IMR-90 (cell line): Measurements from ENCODE around the gene PTPRN2. TPM values are rescaled to one million over a fixed set of nuclear protein-coding genes. Genes with fewer than 3 reads are reported as not detected.

ENCODE experiments used
- ATAC-seq: fragments of 200-7000 bp; cut with Tn5 transposase; 2 replicates; pipeline ENCODE4 v1.9.1; 2020; ENCODE audit warnings: low read depth, mild to moderate bottlenecking, moderate library complexity
- BruUV-seq: library from RNA; stranded (reverse); fragments of 400-500 nt; replicated peaks from 2 replicates; lab custom pipeline; 2021; lab: Mats Ljungman, UMichigan
- CTCF ChIA-PET: fragments of 300-600 bp; formaldehyde crosslinking; extraction: SDS; loops from one replicate; lab custom pipeline; 2021; ENCODE audit warnings: antibody characterized with exemption; lab: Yijun Ruan, JAX
- POLR2A ChIA-PET: fragments of 300-600 bp; sonication (Branson Sonifier 250); formaldehyde crosslinking; loops from one replicate; lab custom pipeline; 2022; ENCODE audit warnings: antibody characterized with exemption; ENCODE audit not compliant: unreplicated experiment; lab: Charles Lee
- DNase-seq: peaks from one replicate; pipeline ENCODE4 v3.0.0; 2013
- H2AFZ ChIP-seq: replicated peaks from 2 replicates; pipeline ENCODE3; 2013; ENCODE audit warnings: low read length, mild to moderate bottlenecking; ENCODE audit not compliant: poor library complexity
- H2AK5ac ChIP-seq: 2 replicates; pipeline ENCODE4 v1.6.1; 2013; ENCODE audit warnings: low read depth, low read length, inconsistent platforms
- H2AK9ac ChIP-seq: replicated peaks from 2 replicates; pipeline ENCODE3; 2013; ENCODE audit warnings: mild to moderate bottlenecking, low read depth, low read length, moderate library complexity; ENCODE audit not compliant: poor library complexity
- H2BK120ac ChIP-seq: 2 replicates; pipeline ENCODE4 v1.6.1; 2013; ENCODE audit warnings: low read depth, low read length, inconsistent platforms
- H2BK15ac ChIP-seq: 3 replicates; pipeline ENCODE4 v1.6.1; 2013; ENCODE audit warnings: low read depth, low read length, inconsistent platforms
- H2BK20ac ChIP-seq: 2 replicates; pipeline ENCODE4 v1.6.1; 2013; ENCODE audit warnings: low read depth, mild to moderate bottlenecking, inconsistent platforms, low read length, moderate library complexity
- H2BK5ac ChIP-seq: 2 replicates; pipeline ENCODE4 v1.6.1; 2013; ENCODE audit warnings: mild to moderate bottlenecking, low read depth, low read length, inconsistent platforms; ENCODE audit not compliant: poor library complexity, severe bottlenecking
- H3K14ac ChIP-seq: replicated peaks from 2 replicates; pipeline ENCODE4 v1.6.1; 2013; ENCODE audit warnings: low read depth, low read length, inconsistent platforms
- H3K18ac ChIP-seq: 2 replicates; pipeline ENCODE4 v1.6.1; 2013; ENCODE audit warnings: low read depth, low read length, control low read depth
- H3K23ac ChIP-seq: 2 replicates; pipeline ENCODE4 v1.6.1; 2013; ENCODE audit warnings: low read depth, low read length, inconsistent platforms
- H3K27ac ChIP-seq: 2 replicates; pipeline ENCODE4 v1.5.1; 2013; ENCODE audit warnings: mild to moderate bottlenecking, control low read depth, low read length; ENCODE audit not compliant: insufficient read depth
- H3K27me3 ChIP-seq: 2 replicates; pipeline ENCODE4 v1.6.1; 2013; ENCODE audit warnings: low read length; ENCODE audit not compliant: control insufficient read depth, insufficient read depth
- H3K36me3 ChIP-seq: 2 replicates; pipeline ENCODE4 v1.6.1; 2013; ENCODE audit warnings: low read length, mixed read lengths; ENCODE audit not compliant: control insufficient read depth, insufficient read depth
- H3K4ac ChIP-seq: 2 replicates; pipeline ENCODE4 v1.6.1; 2013; ENCODE audit warnings: low read depth, low read length, inconsistent platforms
- H3K4me1 ChIP-seq: 2 replicates; pipeline ENCODE4 v1.6.1; 2013; ENCODE audit warnings: low read length, mixed read lengths; ENCODE audit not compliant: control insufficient read depth, insufficient read depth
- H3K4me2 ChIP-seq: 2 replicates; pipeline ENCODE4 v1.6.1; 2013; ENCODE audit warnings: low read depth, mild to moderate bottlenecking, control low read depth, low read length, moderate library complexity
- H3K4me3 ChIP-seq: 2 replicates; pipeline ENCODE4 v1.5.1; 2013; ENCODE audit warnings: low read depth, mild to moderate bottlenecking, control low read depth, low read length, moderate library complexity; ENCODE audit not compliant: insufficient read depth
- H3K56ac ChIP-seq: 2 replicates; pipeline ENCODE4 v1.6.1; 2013; ENCODE audit warnings: low read length, inconsistent platforms; ENCODE audit not compliant: insufficient read depth; ENCODE audit errors: extremely low read depth
- H3K79me1 ChIP-seq, 2 experiments: 2 replicates each; pipeline ENCODE4 v1.6.1; 2013; ENCODE audit warnings: low read length in 2 of 2, inconsistent platforms in 1 of 2, low read depth in 1 of 2
- H3K9ac ChIP-seq: 2 replicates; pipeline ENCODE4 v1.6.1; 2013; ENCODE audit warnings: low read depth, low read length, control low read depth
- H3K9me1 ChIP-seq: 2 replicates; pipeline ENCODE4 v1.6.1; 2013; ENCODE audit warnings: low read length, inconsistent platforms; ENCODE audit not compliant: insufficient read depth
- H3K9me3 ChIP-seq: 2 replicates; pipeline ENCODE4 v1.6.1; 2013; ENCODE audit warnings: low read length; ENCODE audit not compliant: control insufficient read depth, insufficient read depth
- H4K20me1 ChIP-seq: 2 replicates; pipeline ENCODE4 v1.6.1; 2013; ENCODE audit warnings: low read length, inconsistent platforms; ENCODE audit not compliant: insufficient read depth
- H4K5ac ChIP-seq: 2 replicates; pipeline ENCODE4 v1.6.1; 2013; ENCODE audit warnings: mild to moderate bottlenecking, low read depth, low read length, control low read depth
- H4K8ac ChIP-seq, 2 experiments: 2 replicates each; pipeline ENCODE4 v1.6.1; 2013; ENCODE audit warnings: low read depth in 2 of 2, low read length in 2 of 2, control low read depth in 1 of 2, inconsistent platforms in 1 of 2
- H4K91ac ChIP-seq: 2 replicates; pipeline ENCODE4 v1.6.1; 2013; ENCODE audit warnings: low read depth, low read length, inconsistent platforms; ENCODE audit not compliant: insufficient read depth
- BHLHE40 ChIP-seq: fragments of 150-350 bp; IDR thresholded peaks from 2 replicates; pipeline ENCODE4 v1.6.1; 2016; ENCODE audit warnings: mild to moderate bottlenecking, low read depth, low read length
- CEBPB ChIP-seq: IDR thresholded peaks from 2 replicates; pipeline ENCODE4 v1.6.1; 2012; ENCODE audit warnings: low read depth, low read length, improper control_type of control experiment
- CHD1 ChIP-seq: IDR thresholded peaks from 2 replicates; pipeline ENCODE4 v1.6.1; 2012; ENCODE audit warnings: low read depth, low read length, improper control_type of control experiment
- FOS ChIP-seq: fragments of 150-350 bp; IDR thresholded peaks from 2 replicates; pipeline ENCODE4 v1.6.1; 2016; ENCODE audit warnings: low read depth, low read length
- MAFK ChIP-seq: IDR thresholded peaks from 2 replicates; pipeline ENCODE4 v1.6.1; 2012; ENCODE audit warnings: low read depth, low read length, improper control_type of control experiment
- MAZ ChIP-seq: IDR thresholded peaks from 2 replicates; pipeline ENCODE4 v1.6.1; 2012; ENCODE audit warnings: low read depth, mild to moderate bottlenecking, low read length, improper control_type of control experiment, moderate library complexity, borderline replicate concordance
- MXI1 ChIP-seq: IDR thresholded peaks from 2 replicates; pipeline ENCODE4 v1.6.1; 2012; ENCODE audit warnings: low read depth, mild to moderate bottlenecking, low read length, moderate library complexity, borderline replicate concordance
- NFE2L2 ChIP-seq: fragments of 150-350 bp; IDR thresholded peaks from 2 replicates; pipeline ENCODE4 v1.6.1; 2016; ENCODE audit warnings: low read depth, mild to moderate bottlenecking, low read length
- POLR2A ChIP-seq: IDR thresholded peaks from 2 replicates; pipeline ENCODE4 v1.6.1; 2012; ENCODE audit warnings: mild to moderate bottlenecking, low read depth, low read length
- RAD21 ChIP-seq: IDR thresholded peaks from 2 replicates; pipeline ENCODE4 v1.6.1; 2012; ENCODE audit warnings: low read length, improper control_type of control experiment
- RCOR1 ChIP-seq: IDR thresholded peaks from 2 replicates; pipeline ENCODE4 v1.6.1; 2012; ENCODE audit warnings: mild to moderate bottlenecking, low read length, improper control_type of control experiment; ENCODE audit not compliant: insufficient replicate concordance
- RFX5 ChIP-seq: IDR thresholded peaks from 2 replicates; pipeline ENCODE4 v1.8.0; 2012; ENCODE audit warnings: low read depth, mild to moderate bottlenecking, low read length, moderate library complexity
- SMC3 ChIP-seq: fragments of 150-350 bp; IDR thresholded peaks from 2 replicates; pipeline ENCODE4 v1.6.1; 2016; ENCODE audit warnings: low read depth, mild to moderate bottlenecking, antibody characterized with exemption, low read length, moderate library complexity
- WGBS, 2 experiments: methylation state at CpG; one replicate each; pipeline versions ENCODE4 v1.1.5 to v1.1.7; 2013; ENCODE audit warnings: missing lambda C conversion rate in 2 of 2; ENCODE audit not compliant: insufficient read length in 1 of 2; ENCODE audit errors: extremely low coverage in 2 of 2; 5-methylcytosine and 5-hydroxymethylcytosine counted together
- dilution Hi-C: fragments of 300-500 bp; cut with HindIII; formaldehyde crosslinking; loops from one replicate; pipeline ENCODE4 v1.14.3; 2018; ENCODE audit warnings: low sequenced_read_pairs; ENCODE audit not compliant: unreplicated experiment
- in situ Hi-C: fragments of 300-500 bp; cut with MboI; formaldehyde crosslinking; loops from 3 replicates; pipeline ENCODE4 v1.14.3; 2019; ENCODE audit warnings: low sequenced_read_pairs, inconsistent platforms, mixed read lengths
- intact Hi-C: fragments of 100-400 bp; cut with micrococcal nuclease; formaldehyde crosslinking; loops from 2 replicates; pipeline ENCODE4 v1.10.0; 2022
- polyA plus RNA-seq, 3 experiments: library from polyadenylated mRNA; depleted of rRNA; stranded (reverse); fragments of >200 nt; gene quantifications; 2 replicates each; pipeline ENCODE4 v1.2.3, GENCODE V29; 2012; ENCODE audit warnings: low replicate concordance in 1 of 3
- total RNA-seq: library from RNA; depleted of rRNA; stranded (reverse); fragments of >200 nt; gene quantifications from 2 replicates; pipeline ENCODE4 v1.2.3, GENCODE V29; 2012
- TF ChIP-seq, protein P1 (sequence below): fragments of 150-350 bp; IDR thresholded peaks from 2 replicates; pipeline ENCODE4 v1.6.1; 2017; ENCODE audit warnings: mild to moderate bottlenecking, antibody characterized with exemption, low read length, low read depth
- TF ChIP-seq, protein P2 (sequence below): conservative IDR thresholded peaks from 2 replicates; pipeline ENCODE4 v1.5.1; 2012; ENCODE audit warnings: mild to moderate bottlenecking, low read depth, low read length, improper control_type of control experiment
- TF ChIP-seq, protein P3 (sequence below): fragments of 150-350 bp; IDR thresholded peaks from 2 replicates; pipeline ENCODE4 v1.6.1; 2016; ENCODE audit warnings: low read depth, mild to moderate bottlenecking, low read length, moderate library complexity, borderline replicate concordance

The PTPRN2 gene
- total and polyA plus RNA-seq, 2 of the 4 experiments (the other 2 are of a cell fraction): 0.03 TPM; not detected in 1

DNA sequence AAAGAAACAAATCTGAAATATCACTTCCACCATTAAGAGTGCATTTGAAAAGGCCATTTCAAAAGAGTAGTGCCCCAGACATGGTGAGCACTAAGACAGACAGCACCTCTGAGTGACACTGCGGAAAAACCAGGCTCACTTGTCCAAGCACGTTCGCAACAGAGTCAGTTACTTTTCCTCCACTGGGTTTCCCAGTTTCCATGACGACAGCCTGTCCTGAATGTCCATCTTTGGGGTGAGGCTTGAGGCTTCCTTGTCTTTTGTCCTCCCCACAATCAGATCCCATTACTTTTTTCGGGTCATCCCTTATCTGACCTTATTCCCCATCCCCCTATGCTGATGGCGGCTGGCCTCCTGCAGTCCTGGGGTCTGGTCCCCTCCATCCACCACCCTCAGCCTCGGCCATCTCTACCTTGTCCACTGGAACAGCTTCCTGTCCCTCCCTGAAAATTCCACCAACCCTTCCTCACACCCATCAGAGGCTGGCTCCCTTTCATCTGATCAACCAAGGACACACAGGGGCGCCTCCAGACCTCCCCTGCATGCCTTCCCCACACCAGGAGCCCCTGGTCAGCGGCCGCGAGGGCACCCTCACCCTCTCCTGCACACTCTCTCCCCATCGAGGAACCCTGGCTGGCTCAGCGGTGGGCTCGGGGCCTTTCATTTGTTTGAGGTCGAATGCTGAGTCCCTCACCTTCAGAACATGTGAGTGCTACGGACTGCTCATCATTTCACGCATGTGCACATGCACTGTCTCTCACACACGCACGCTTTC lies 887.2 kb downstream of the PTPRN2 start:
- in situ Hi-C loops (no loop called here), intact Hi-C loops (no loop called here), dilution Hi-C loops (no loop called here)
- Histone ChIP-seq H3K18ac (no peak overlapping the region), H3K23ac (no peak overlapping the region), H2BK120ac (no peak overlapping the region), H2BK20ac (no peak overlapping the region), H3K14ac (no peak overlapping the region), H2AFZ (no peak overlapping the region), H4K5ac (no peak overlapping the region), H2BK5ac (no peak overlapping the region), H2AK9ac (no peak overlapping the region), H3K4me1 (no peaks in the 10 kb centered on the region), H3K79me1 (no peaks in the 10 kb centered on the region), H3K9me3 (peaks cover 17% of the 10 kb centered on the region), H3K27me3 (no peaks in the 10 kb centered on the region), H3K9ac (no peak overlapping the region), H3K36me3 (no peaks in the 10 kb centered on the region), H2AK5ac (no peak overlapping the region), H4K8ac (no peak overlapping the region), H4K20me1 (no peaks in the 10 kb centered on the region), H3K27ac (no peak overlapping the region), H4K91ac (no peak overlapping the region), H3K56ac (no peak overlapping the region), H3K4ac (no peak overlapping the region), H3K9me1 (no peaks in the 10 kb centered on the region), H3K4me2 (no peak overlapping the region), H3K4me3 (no peak overlapping the region), H2BK15ac (no peak overlapping the region)
- POLR2A ChIA-PET: no interaction called here
- whole genome bisulfite sequencing, 2 experiments: 59% methylated on average over 11 of the region's 19 CpGs; no CpG with 5 or more reads in 1 of the 2 experiments
- DNase-seq: no peak
- CTCF ChIA-PET: no interaction called here
- TF ChIP-seq MXI1 (no peak), FOS (no peak), MAZ (no peak), POLR2A (no peak), MAFK (no peak), CHD1 (no peak), CEBPB (no peak), RFX5 (no peak), BHLHE40 (no peak), NFE2L2 (no peak), RCOR1 (no peak), RAD21 (no peak), SMC3 (no peak)
- TF ChIP-seq, protein P1, sequence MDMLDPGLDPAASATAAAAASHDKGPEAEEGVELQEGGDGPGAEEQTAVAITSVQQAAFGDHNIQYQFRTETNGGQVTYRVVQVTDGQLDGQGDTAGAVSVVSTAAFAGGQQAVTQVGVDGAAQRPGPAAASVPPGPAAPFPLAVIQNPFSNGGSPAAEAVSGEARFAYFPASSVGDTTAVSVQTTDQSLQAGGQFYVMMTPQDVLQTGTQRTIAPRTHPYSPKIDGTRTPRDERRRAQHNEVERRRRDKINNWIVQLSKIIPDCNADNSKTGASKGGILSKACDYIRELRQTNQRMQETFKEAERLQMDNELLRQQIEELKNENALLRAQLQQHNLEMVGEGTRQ: no peak
- TF ChIP-seq, protein P2, sequence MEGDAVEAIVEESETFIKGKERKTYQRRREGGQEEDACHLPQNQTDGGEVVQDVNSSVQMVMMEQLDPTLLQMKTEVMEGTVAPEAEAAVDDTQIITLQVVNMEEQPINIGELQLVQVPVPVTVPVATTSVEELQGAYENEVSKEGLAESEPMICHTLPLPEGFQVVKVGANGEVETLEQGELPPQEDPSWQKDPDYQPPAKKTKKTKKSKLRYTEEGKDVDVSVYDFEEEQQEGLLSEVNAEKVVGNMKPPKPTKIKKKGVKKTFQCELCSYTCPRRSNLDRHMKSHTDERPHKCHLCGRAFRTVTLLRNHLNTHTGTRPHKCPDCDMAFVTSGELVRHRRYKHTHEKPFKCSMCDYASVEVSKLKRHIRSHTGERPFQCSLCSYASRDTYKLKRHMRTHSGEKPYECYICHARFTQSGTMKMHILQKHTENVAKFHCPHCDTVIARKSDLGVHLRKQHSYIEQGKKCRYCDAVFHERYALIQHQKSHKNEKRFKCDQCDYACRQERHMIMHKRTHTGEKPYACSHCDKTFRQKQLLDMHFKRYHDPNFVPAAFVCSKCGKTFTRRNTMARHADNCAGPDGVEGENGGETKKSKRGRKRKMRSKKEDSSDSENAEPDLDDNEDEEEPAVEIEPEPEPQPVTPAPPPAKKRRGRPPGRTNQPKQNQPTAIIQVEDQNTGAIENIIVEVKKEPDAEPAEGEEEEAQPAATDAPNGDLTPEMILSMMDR: no peak
- TF ChIP-seq, protein P3, sequence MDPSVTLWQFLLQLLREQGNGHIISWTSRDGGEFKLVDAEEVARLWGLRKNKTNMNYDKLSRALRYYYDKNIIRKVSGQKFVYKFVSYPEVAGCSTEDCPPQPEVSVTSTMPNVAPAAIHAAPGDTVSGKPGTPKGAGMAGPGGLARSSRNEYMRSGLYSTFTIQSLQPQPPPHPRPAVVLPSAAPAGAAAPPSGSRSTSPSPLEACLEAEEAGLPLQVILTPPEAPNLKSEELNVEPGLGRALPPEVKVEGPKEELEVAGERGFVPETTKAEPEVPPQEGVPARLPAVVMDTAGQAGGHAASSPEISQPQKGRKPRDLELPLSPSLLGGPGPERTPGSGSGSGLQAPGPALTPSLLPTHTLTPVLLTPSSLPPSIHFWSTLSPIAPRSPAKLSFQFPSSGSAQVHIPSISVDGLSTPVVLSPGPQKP: no peak
- no TSS peak for BruUV-seq
- no peak for ATAC-seq
